HEK293 (cell line): ENCODE data around the gene SEZ6L.

Source experiments
- CTCF ChIA-PET: fragments of 350-600 bp; formaldehyde crosslinking; extraction: SDS; loops from one replicate; lab custom pipeline; 2021; ENCODE audit warnings: antibody characterized with exemption; lab: Yijun Ruan, JAX
- POLR2A ChIA-PET: fragments of 300-600 bp; formaldehyde crosslinking; extraction: SDS; loops from one replicate; lab custom pipeline; 2020; ENCODE audit warnings: antibody characterized with exemption, inconsistent platforms; lab: Yijun Ruan, JAX
- H3K27ac ChIP-seq: fragments of 200-500 bp; sonication (Bioruptor generic); 2 replicates; pipeline ENCODE4 v1.5.1; 2014; ENCODE audit warnings: low read depth, low read length, control low read depth, inconsistent platforms; ENCODE audit errors: extremely low read depth
- H3K36me3 ChIP-seq, 2 experiments: fragments of 200-500 bp in 1 of 2; sonication (Bioruptor generic) in 1 of 2; 1 replicate in 1 of 2; 2 replicates in 1 of 2; pipeline ENCODE4 v1.5.1; 2014 to 2017; ENCODE audit warnings: inconsistent platforms in 2 of 2, low read length in 2 of 2; ENCODE audit not compliant: control insufficient read depth in 2 of 2, insufficient read depth in 1 of 2
- H3K4me1 ChIP-seq: fragments of 200-500 bp; sonication (Bioruptor generic); 2 replicates; pipeline ENCODE4 v1.5.1; 2014; ENCODE audit warnings: mild to moderate bottlenecking, low read length, inconsistent platforms; ENCODE audit not compliant: control insufficient read depth, insufficient read depth
- H3K4me3 ChIP-seq: 2 replicates; pipeline ENCODE4 v1.5.1; 2011; ENCODE audit warnings: low read depth, mild to moderate bottlenecking, control low read depth, low read length, moderate library complexity
- H3K9me3 ChIP-seq: fragments of 200-500 bp; sonication (Bioruptor generic); 2 replicates; pipeline ENCODE4 v1.5.1; 2014; ENCODE audit warnings: low read depth, low read length, inconsistent platforms; ENCODE audit not compliant: control insufficient read depth, insufficient read depth
- REPIN1 ChIP-seq: fragments of 450-650 bp; formaldehyde crosslinking; IDR thresholded peaks from 2 replicates; pipeline ENCODE4 v1.5.1; 2017; ENCODE audit warnings: missing biosample characterization, missing genetic modification characterization, low read depth
- SETDB1 ChIP-seq: IDR thresholded peaks from one replicate; pipeline ENCODE4 v1.6.1; 2017; ENCODE audit warnings: mild to moderate bottlenecking, low read length, moderate library complexity, mixed read lengths; ENCODE audit not compliant: insufficient read length
- ZNF155 ChIP-seq: fragments of 450-650 bp; formaldehyde crosslinking; IDR thresholded peaks from 2 replicates; pipeline ENCODE4 v1.5.1; 2016; ENCODE audit warnings: missing biosample characterization, missing genetic modification characterization
- ZNF2 ChIP-seq: fragments of 450-650 bp; formaldehyde crosslinking; IDR thresholded peaks from 2 replicates; pipeline ENCODE4 v1.5.1; 2016; ENCODE audit warnings: missing biosample characterization, missing genetic modification characterization
- ZNF211 ChIP-seq: fragments of 450-650 bp; formaldehyde crosslinking; IDR thresholded peaks from 2 replicates; pipeline ENCODE4 v1.5.1; 2016; ENCODE audit warnings: low read depth, missing biosample characterization, missing genetic modification characterization
- ZNF239 ChIP-seq: fragments of 450-650 bp; formaldehyde crosslinking; IDR thresholded peaks from 2 replicates; pipeline ENCODE4 v1.5.1; 2016; ENCODE audit warnings: missing biosample characterization, missing genetic modification characterization
- ZNF248 ChIP-seq: fragments of 450-650 bp; formaldehyde crosslinking; IDR thresholded peaks from 2 replicates; pipeline ENCODE4 v1.5.1; 2017; ENCODE audit warnings: missing biosample characterization, missing genetic modification characterization
- ZNF324 ChIP-seq: fragments of 450-650 bp; formaldehyde crosslinking; IDR thresholded peaks from 2 replicates; pipeline ENCODE4 v1.5.1; 2016; ENCODE audit warnings: missing biosample characterization, missing genetic modification characterization
- ZNF404 ChIP-seq: fragments of 450-650 bp; formaldehyde crosslinking; IDR thresholded peaks from 2 replicates; pipeline ENCODE4 v1.5.1; 2017; ENCODE audit warnings: missing biosample characterization, missing genetic modification characterization
- ZNF433 ChIP-seq: fragments of 450-650 bp; formaldehyde crosslinking; IDR thresholded peaks from 2 replicates; pipeline ENCODE4 v1.5.1; 2016; ENCODE audit warnings: missing biosample characterization, missing genetic modification characterization, low read depth
- ZNF654 ChIP-seq: fragments of 450-650 bp; formaldehyde crosslinking; IDR thresholded peaks from 2 replicates; pipeline ENCODE4 v1.5.1; 2016; ENCODE audit warnings: low read depth, missing biosample characterization, missing genetic modification characterization
- TF ChIP-seq, protein P1 (sequence below): fragments of 450-650 bp; formaldehyde crosslinking; IDR thresholded peaks from 2 replicates; pipeline ENCODE4 v1.5.1; 2017; ENCODE audit warnings: missing biosample characterization, missing genetic modification characterization
- TF ChIP-seq, protein P2 (sequence below): fragments of 450-650 bp; formaldehyde crosslinking; IDR thresholded peaks from 2 replicates; pipeline ENCODE4 v1.5.1; 2016; ENCODE audit warnings: missing biosample characterization, missing genetic modification characterization
- TF ChIP-seq, protein P3 (sequence below): fragments of 450-650 bp; formaldehyde crosslinking; conservative IDR thresholded peaks from 2 replicates; pipeline ENCODE4 v1.5.1; 2016; ENCODE audit warnings: low read depth, missing biosample characterization, missing genetic modification characterization
- TF ChIP-seq, protein P4 (sequence below): fragments of 450-650 bp; formaldehyde crosslinking; IDR thresholded peaks from 2 replicates; pipeline ENCODE4 v1.5.1; 2016; ENCODE audit warnings: missing biosample characterization, missing genetic modification characterization

SEZ6L gene

DNA sequence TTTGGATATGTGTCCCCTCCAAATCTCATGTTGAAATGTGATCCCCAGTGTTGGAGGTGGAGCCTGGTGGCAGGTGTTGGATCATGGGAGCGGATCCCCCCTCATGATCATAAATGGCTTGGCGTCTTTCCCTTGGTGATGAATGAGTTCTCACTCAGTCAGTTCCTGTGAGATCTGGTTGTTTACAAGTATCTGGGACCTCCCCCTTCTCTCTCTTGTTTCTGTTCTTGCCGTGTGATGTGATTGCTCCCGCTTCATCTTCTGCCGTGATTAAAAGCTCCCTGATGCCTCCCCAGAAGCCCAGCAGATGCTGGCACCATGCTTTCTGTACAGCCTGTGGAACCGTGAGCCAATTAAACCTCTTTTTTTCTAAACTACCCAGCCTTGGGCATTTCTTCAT is 102.2 kb downstream of the SEZ6L start:
- CTCF ChIA-PET, result no interaction called here
- Histone ChIP-seq H3K4me3 (no peak overlapping the region), H3K27ac (no peak overlapping the region), H3K36me3 (no peaks in the 10 kb centered on the region), H3K9me3 (no peaks in the 10 kb centered on the region), H3K4me1 (no peaks in the 10 kb centered on the region)
- TF ChIP-seq ZNF433, result no peak
- TF ChIP-seq, protein P1, sequence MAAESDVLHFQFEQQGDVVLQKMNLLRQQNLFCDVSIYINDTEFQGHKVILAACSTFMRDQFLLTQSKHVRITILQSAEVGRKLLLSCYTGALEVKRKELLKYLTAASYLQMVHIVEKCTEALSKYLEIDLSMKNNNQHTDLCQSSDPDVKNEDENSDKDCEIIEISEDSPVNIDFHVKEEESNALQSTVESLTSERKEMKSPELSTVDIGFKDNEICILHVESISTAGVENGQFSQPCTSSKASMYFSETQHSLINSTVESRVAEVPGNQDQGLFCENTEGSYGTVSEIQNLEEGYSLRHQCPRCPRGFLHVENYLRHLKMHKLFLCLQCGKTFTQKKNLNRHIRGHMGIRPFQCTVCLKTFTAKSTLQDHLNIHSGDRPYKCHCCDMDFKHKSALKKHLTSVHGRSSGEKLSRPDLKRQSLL, result no peak
- TF ChIP-seq ZNF155 (tag by site-specific recombination), result no peak
- TF ChIP-seq, protein P2, sequence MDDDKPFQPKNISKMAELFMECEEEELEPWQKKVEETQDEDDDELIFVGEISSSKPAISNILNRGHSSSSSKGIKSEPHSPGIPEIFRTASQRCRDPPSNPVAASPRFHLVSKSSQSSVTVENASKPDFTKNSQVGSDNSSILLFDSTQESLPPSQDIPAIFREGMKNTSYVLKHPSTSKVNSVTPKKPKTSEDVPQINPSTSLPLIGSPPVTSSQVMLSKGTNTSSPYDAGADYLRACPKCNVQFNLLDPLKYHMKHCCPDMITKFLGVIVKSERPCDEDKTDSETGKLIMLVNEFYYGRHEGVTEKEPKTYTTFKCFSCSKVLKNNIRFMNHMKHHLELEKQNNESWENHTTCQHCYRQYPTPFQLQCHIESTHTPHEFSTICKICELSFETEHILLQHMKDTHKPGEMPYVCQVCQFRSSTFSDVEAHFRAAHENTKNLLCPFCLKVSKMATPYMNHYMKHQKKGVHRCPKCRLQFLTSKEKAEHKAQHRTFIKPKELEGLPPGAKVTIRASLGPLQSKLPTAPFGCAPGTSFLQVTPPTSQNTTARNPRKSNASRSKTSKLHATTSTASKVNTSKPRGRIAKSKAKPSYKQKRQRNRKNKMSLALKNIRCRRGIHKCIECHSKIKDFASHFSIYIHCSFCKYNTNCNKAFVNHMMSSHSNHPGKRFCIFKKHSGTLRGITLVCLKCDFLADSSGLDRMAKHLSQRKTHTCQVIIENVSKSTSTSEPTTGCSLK (tag by site-specific recombination), result no peak
- TF ChIP-seq ZNF248 (tag by site-specific recombination), result no peak
- no peak for TF ChIP-seq ZNF239 (tag by site-specific recombination)
- no peak for TF ChIP-seq ZNF404 (tag by site-specific recombination)
- TF ChIP-seq, protein P3, sequence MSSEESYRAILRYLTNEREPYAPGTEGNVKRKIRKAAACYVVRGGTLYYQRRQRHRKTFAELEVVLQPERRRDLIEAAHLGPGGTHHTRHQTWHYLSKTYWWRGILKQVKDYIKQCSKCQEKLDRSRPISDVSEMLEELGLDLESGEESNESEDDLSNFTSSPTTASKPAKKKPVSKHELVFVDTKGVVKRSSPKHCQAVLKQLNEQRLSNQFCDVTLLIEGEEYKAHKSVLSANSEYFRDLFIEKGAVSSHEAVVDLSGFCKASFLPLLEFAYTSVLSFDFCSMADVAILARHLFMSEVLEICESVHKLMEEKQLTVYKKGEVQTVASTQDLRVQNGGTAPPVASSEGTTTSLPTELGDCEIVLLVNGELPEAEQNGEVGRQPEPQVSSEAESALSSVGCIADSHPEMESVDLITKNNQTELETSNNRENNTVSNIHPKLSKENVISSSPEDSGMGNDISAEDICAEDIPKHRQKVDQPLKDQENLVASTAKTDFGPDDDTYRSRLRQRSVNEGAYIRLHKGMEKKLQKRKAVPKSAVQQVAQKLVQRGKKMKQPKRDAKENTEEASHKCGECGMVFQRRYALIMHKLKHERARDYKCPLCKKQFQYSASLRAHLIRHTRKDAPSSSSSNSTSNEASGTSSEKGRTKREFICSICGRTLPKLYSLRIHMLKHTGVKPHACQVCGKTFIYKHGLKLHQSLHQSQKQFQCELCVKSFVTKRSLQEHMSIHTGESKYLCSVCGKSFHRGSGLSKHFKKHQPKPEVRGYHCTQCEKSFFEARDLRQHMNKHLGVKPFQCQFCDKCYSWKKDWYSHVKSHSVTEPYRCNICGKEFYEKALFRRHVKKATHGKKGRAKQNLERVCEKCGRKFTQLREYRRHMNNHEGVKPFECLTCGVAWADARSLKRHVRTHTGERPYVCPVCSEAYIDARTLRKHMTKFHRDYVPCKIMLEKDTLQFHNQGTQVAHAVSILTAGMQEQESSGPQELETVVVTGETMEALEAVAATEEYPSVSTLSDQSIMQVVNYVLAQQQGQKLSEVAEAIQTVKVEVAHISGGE (tag by site-specific recombination), result no peak
- TF ChIP-seq, protein P4, sequence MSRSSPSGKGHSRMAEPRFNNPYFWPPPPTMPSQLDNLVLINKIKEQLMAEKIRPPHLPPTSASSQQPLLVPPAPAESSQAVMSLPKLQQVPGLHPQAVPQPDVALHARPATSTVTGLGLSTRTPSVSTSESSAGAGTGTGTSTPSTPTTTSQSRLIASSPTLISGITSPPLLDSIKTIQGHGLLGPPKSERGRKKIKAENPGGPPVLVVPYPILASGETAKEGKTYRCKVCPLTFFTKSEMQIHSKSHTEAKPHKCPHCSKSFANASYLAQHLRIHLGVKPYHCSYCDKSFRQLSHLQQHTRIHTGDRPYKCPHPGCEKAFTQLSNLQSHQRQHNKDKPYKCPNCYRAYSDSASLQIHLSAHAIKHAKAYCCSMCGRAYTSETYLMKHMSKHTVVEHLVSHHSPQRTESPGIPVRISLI (tag by site-specific recombination), result no peak
- POLR2A ChIA-PET, result no interaction called here

DNA sequence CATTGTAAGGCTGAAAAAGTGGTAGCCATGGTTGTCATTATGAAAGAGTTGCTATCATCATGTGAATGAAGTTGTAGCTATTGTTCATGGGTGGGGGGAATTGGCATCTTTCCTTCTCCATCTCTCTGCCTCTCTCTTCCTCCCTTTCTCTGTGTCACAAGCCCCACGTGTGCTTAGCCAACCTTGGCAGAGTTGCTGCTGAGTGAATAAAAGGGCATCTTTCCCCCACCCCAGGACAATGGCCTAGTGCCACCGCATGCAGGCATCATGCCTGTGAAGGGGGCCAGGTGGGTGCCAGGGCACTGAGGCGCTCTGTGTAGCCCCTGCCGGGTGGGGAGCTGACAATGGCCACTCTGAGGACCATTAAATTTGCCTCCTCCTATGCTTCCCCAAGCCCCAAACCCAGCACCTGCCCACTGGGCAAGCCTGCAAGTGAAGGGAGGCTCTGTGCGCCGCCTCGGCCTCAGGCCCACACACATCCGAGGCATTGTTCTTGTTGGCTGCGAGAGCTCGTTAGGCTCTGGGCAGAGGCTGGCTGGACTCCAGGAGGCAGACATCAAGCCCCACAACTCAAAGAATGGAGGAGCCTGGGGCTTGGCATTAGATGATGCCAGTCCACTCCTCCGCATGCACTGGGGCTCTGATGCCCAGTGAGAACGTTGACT is 103.9 kb downstream of the SEZ6L start:
- CTCF ChIA-PET, result no interaction called here
- H3K27ac ChIP-seq, result no peak overlapping the region
- TF ChIP-seq ZNF324 (tag by site-specific recombination) (no peak), REPIN1 (no peak), ZNF2 (tag by site-specific recombination) (no peak), ZNF654 (tag by site-specific recombination) (no peak), ZNF211 (no peak), SETDB1 (no peak)
- TF ChIP-seq, all 188 proteins: peak for 0
- H3K9me3 ChIP-seq, result no peaks in the 10 kb centered on the region
- H3K36me3 ChIP-seq, result no peaks in the 10 kb centered on the region
- no peak overlapping the region for H3K4me3 ChIP-seq
- POLR2A ChIA-PET, result no interaction called here
- no peaks in the 10 kb centered on the region for H3K4me1 ChIP-seq
